Endothelial cell (in vitro differentiated cells): ENCODE results near the gene EPHA6. TPM values are rescaled to one million over a fixed set of nuclear protein-coding genes. Genes with fewer than 3 reads are reported as not detected.

Source experiments
- DNase-seq: peaks from one replicate; pipeline ENCODE4 v3.0.0; 2021; ENCODE audit warnings: low spot score
- H3K27ac Mint-ChIP-seq: one replicate; pipeline ENCODE4 v1.8.0; 2021; ENCODE audit warnings: mixed read lengths, inconsistent platforms; ENCODE audit not compliant: unreplicated experiment
- H3K27me3 Mint-ChIP-seq: one replicate; pipeline ENCODE4 v1.8.0; 2021; ENCODE audit warnings: mild to moderate bottlenecking, moderate library complexity, mixed read lengths, inconsistent platforms; ENCODE audit not compliant: unreplicated experiment
- H3K36me3 Mint-ChIP-seq: one replicate; pipeline ENCODE4 v1.8.0; 2021; ENCODE audit warnings: mild to moderate bottlenecking, low read depth, mixed read lengths, inconsistent platforms; ENCODE audit not compliant: unreplicated experiment
- H3K4me1 Mint-ChIP-seq: one replicate; pipeline ENCODE4 v1.8.0; 2021; ENCODE audit warnings: mild to moderate bottlenecking, mixed read lengths, inconsistent platforms; ENCODE audit not compliant: unreplicated experiment
- H3K4me3 Mint-ChIP-seq: one replicate; pipeline ENCODE4 v1.8.0; 2021; ENCODE audit warnings: mild to moderate bottlenecking, mixed read lengths, inconsistent platforms; ENCODE audit not compliant: unreplicated experiment
- H3K9me3 Mint-ChIP-seq: one replicate; pipeline ENCODE4 v1.8.0; 2021; ENCODE audit warnings: mixed read lengths, inconsistent platforms; ENCODE audit not compliant: unreplicated experiment
- CTCF ChIP-seq: fragments of 200-600 bp; sonication (generic); IDR thresholded peaks from one replicate; pipeline ENCODE4 v1.5.0; 2021; ENCODE audit warnings: antibody characterized with exemption; ENCODE audit not compliant: unreplicated experiment
- total RNA-seq: library from RNA; stranded (reverse); fragmentation: NEBNext Ultra II Directional; extraction: Animal tissue kit (Norgen Biotek cat#: 25700); gene quantifications from one replicate; pipeline ENCODE4 v1.2.1, GENCODE V29; 2021; ENCODE audit not compliant: unreplicated experiment

The EPHA6 gene
- total RNA-seq, 1 donor from 2014 or later = 21.8 TPM

GRCh38 chr3:97131476-97131875, 317.1 kb downstream of the EPHA6 start:
- H3K27ac Mint-ChIP-seq = no peak overlapping the region
- no peak for TF ChIP-seq CTCF
- no peaks in the 10 kb centered on the region for H3K36me3 Mint-ChIP-seq

GRCh38 chr3:97138914-97139541, 324.6 kb downstream of the EPHA6 start:
- Mint-ChIP-seq H3K9me3 (no peaks in the 10 kb centered on the region), H3K36me3 (no peaks in the 10 kb centered on the region), H3K4me1 (no peaks in the 10 kb centered on the region), H3K27me3 (no peaks in the 10 kb centered on the region), H3K4me3 (no peak overlapping the region), H3K27ac (no peak overlapping the region)
- no peak for DNase-seq
- TF ChIP-seq CTCF = peak; percentile 56

More at GRCh38 chr3:97131476-97131875, 317.1 kb downstream of the EPHA6 start:
- Mint-ChIP-seq H3K4me1 (no peaks in the 10 kb centered on the region), H3K27me3 (no peaks in the 10 kb centered on the region), H3K9me3 (no peaks in the 10 kb centered on the region), H3K4me3 (no peak overlapping the region)
- DNase-seq = no peak

GRCh38 chr3:97148931-97149330, 334.5 kb downstream of the EPHA6 start:
- no peak for TF ChIP-seq CTCF
- Mint-ChIP-seq H3K4me1 (no peaks in the 10 kb centered on the region), H3K4me3 (no peak overlapping the region)

DNA sequence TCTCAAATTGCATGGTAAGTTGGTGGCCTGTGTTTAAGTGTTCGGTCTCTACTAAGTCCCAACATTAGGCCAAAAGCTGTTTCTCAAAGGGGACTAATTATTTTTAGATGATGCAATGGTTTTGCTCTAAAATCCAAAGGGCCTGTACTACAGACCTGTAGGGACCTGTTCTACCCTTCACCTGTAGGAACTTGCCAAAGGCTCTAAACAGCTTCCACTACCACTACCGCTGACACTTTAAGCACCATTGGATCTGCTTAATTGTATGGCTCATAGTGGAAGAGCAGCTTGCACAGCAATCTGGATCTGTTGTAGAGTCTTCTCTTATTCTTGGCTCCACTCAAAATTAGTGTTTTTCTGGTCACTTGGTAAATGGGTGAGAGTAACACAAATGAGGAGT, 346.8 kb downstream of the EPHA6 start:
- Mint-ChIP-seq H3K36me3 (no peaks in the 10 kb centered on the region), H3K27me3 (no peaks in the 10 kb centered on the region), H3K9me3 (no peaks in the 10 kb centered on the region), H3K27ac (no peak overlapping the region), H3K4me3 (no peak overlapping the region), H3K4me1 (peaks cover 6% of the 10 kb centered on the region)
- no peak for DNase-seq
- TF ChIP-seq CTCF = no peak

More at GRCh38 chr3:97148931-97149330, 334.5 kb downstream of the EPHA6 start:
- H3K9me3 Mint-ChIP-seq = no peaks in the 10 kb centered on the region
- no peak for DNase-seq
- no peaks in the 10 kb centered on the region for H3K36me3 Mint-ChIP-seq
- no peak overlapping the region for H3K27ac Mint-ChIP-seq
- no peaks in the 10 kb centered on the region for H3K27me3 Mint-ChIP-seq

DNA sequence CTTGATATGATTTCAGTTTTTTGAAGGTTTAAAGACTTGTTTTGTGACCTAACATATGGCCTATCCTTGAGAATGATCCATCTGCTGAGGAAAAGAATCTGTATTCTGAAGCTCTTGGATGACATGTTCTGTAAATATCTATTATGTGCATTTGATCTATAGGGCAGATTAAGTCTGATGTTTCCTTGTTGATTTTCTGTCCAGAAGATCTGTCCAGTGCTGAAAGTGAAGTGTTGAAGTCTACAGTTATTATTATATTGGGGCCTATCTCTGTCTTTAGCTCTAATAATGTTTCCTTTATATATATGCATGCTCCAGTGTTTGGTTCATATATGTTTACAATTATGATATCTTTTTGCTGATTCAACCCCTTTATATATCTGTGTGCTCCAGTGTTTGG, 362.8 kb downstream of the EPHA6 start:
- Mint-ChIP-seq H3K4me1 (no peaks in the 10 kb centered on the region), H3K27ac (no peak overlapping the region), H3K36me3 (no peaks in the 10 kb centered on the region), H3K27me3 (peaks cover 1% of the 10 kb centered on the region), H3K9me3 (no peaks in the 10 kb centered on the region), H3K4me3 (no peak overlapping the region)
- DNase-seq = no peak
- no peak for TF ChIP-seq CTCF
